Large intestine (tissue), 3 donors: ENCODE data around the gene NFKBIB. TPM values are rescaled to one million over a fixed set of nuclear protein-coding genes. Genes with fewer than 3 reads are reported as not detected.
A peak's percentile ranks its signal among the peaks of the same experiment; 100 is the strongest.

ENCODE experiments used
- DNase-seq, 2 donors: peaks; one replicate each; pipeline versions ENCODE4 v3.0.0 to v3.0.0-alpha.2; 2013
- H3K27ac ChIP-seq: one replicate; pipeline ENCODE4 v1.5.1; 2013; ENCODE audit warnings: low read length
- H3K27me3 ChIP-seq: 2 replicates; pipeline ENCODE4 v1.6.1; 2013; ENCODE audit warnings: low read length; ENCODE audit not compliant: control insufficient read depth, insufficient read depth
- H3K36me3 ChIP-seq: 2 replicates; pipeline ENCODE4 v1.6.1; 2013; ENCODE audit warnings: low read length; ENCODE audit not compliant: control insufficient read depth, insufficient read depth
- H3K4me1 ChIP-seq: one replicate; pipeline ENCODE4 v1.6.1; 2013; ENCODE audit warnings: low read length; ENCODE audit not compliant: control insufficient read depth, insufficient read depth
- H3K4me3 ChIP-seq: one replicate; pipeline ENCODE4 v1.5.1; 2013; ENCODE audit warnings: low read length
- H3K9me3 ChIP-seq: one replicate; pipeline ENCODE4 v1.6.1; 2013; ENCODE audit warnings: mild to moderate bottlenecking, low read depth, low read length, moderate library complexity; ENCODE audit not compliant: control insufficient read depth
- WGBS: methylation state at CpG from one replicate; pipeline ENCODE4 v1.1.5; 2013; ENCODE audit warnings: low lambda C conversion rate; ENCODE audit not compliant: insufficient coverage; 5-methylcytosine and 5-hydroxymethylcytosine counted together
- polyA plus RNA-seq: library from polyadenylated mRNA; unstranded; fragments of 120-200 nt; gene quantifications from one replicate; pipeline ENCODE4 v1.2.1, GENCODE V29; 2013

NFKBIB gene
- polyA plus RNA-seq, 1 donor = 15.0 TPM

GRCh38 chr19:38915329-38916321, 15.9 kb downstream of the NFKBIB start:
- Histone ChIP-seq H3K9me3 (peaks cover 4% of the 10 kb centered on the region), H3K4me1 (peaks cover 8% of the 10 kb centered on the region), H3K36me3 (peaks cover 15% of the 10 kb centered on the region), H3K27me3 (peaks cover 14% of the 10 kb centered on the region), H3K4me3 (no peak overlapping the region), H3K27ac (no peak overlapping the region)
- no peak for DNase-seq
- 100% methylated on average over 1 of the region's 44 CpGs for WGBS

DNA sequence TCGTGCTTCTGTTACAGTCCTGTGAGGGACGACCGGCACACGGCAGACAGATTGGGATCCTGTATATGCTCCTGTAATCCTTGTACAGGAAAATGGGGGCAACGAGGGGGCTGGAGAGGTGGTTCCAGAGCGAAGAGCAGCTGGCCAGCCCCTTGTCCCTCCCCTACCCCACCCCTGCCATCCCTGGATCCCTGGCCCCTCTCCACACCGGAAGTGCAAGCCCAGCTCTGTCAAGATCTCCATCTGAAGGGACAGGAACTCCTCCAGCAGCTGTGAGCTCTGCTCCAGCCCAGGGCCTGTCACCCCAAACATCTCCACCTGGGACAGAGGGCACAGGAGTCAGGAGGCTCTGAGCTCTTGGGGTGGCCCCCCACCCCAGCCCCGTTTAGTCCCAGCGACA, 17.7 kb downstream of the NFKBIB start:
- Histone ChIP-seq H3K4me1 (peaks cover 8% of the 10 kb centered on the region), H3K4me3 (no peak overlapping the region), H3K27ac (no peak overlapping the region), H3K9me3 (no peaks in the 10 kb centered on the region), H3K36me3 (peaks cover 26% of the 10 kb centered on the region), H3K27me3 (peaks cover under 1% of the 10 kb centered on the region)
- no CpG with 5 or more reads among the region's 9 CpGs for WGBS
- DNase-seq = no peak

GRCh38 chr19:38917921-38918491, 18.2 kb downstream of the NFKBIB start:
- Histone ChIP-seq H3K27ac (no peak overlapping the region), H3K4me3 (no peak overlapping the region), H3K4me1 (peaks cover 8% of the 10 kb centered on the region), H3K9me3 (no peaks in the 10 kb centered on the region), H3K36me3 (peaks cover 26% of the 10 kb centered on the region), H3K27me3 (no peaks in the 10 kb centered on the region)
- no CpG with 5 or more reads among the region's 13 CpGs for WGBS
- DNase-seq = peak in 1 of 2 donors; percentile 37

GRCh38 chr19:38918526-38918925, 18.8 kb downstream of the NFKBIB start:
- no peak for DNase-seq
- H3K36me3 ChIP-seq = peaks cover 26% of the 10 kb centered on the region
- H3K4me3 ChIP-seq = no peak overlapping the region

GRCh38 chr19:38919837-38920601, 20.2 kb downstream of the NFKBIB start:
- no peak overlapping the region for H3K27ac ChIP-seq
- no peaks in the 10 kb centered on the region for H3K27me3 ChIP-seq
- no peak for DNase-seq
- 57% methylated on average over 5 of the region's 21 CpGs for WGBS
- no peak overlapping the region for H3K4me3 ChIP-seq
- H3K36me3 ChIP-seq = peaks cover 35% of the 10 kb centered on the region
- peaks cover 8% of the 10 kb centered on the region for H3K4me1 ChIP-seq
- no peaks in the 10 kb centered on the region for H3K9me3 ChIP-seq

More at GRCh38 chr19:38918526-38918925, 18.8 kb downstream of the NFKBIB start:
- no peaks in the 10 kb centered on the region for H3K27me3 ChIP-seq
- WGBS = no CpG with 5 or more reads among the region's 10 CpGs
- H3K4me1 ChIP-seq = peaks cover 8% of the 10 kb centered on the region
- no peaks in the 10 kb centered on the region for H3K9me3 ChIP-seq
- no peak overlapping the region for H3K27ac ChIP-seq

- Histone ChIP-seq H3K36me3 (peaks cover 32% of the 10 kb centered on the region), H3K9me3 (no peaks in the 10 kb centered on the region), H3K27ac (no peak overlapping the region), H3K27me3 (no peaks in the 10 kb centered on the region), H3K4me3 (no peak overlapping the region), H3K4me1 (peaks cover 8% of the 10 kb centered on the region)
- no peak for DNase-seq
- no CpG with 5 or more reads among the region's 14 CpGs for WGBS
Observed at GRCh38 chr19:38920602-38921419, 21.0 kb downstream of the NFKBIB start.

- Histone ChIP-seq H3K36me3 (peaks cover 35% of the 10 kb centered on the region), H3K9me3 (no peaks in the 10 kb centered on the region), H3K4me1 (peaks cover 8% of the 10 kb centered on the region), H3K4me3 (no peak overlapping the region), H3K27ac (no peak overlapping the region), H3K27me3 (no peaks in the 10 kb centered on the region)
- no peak for DNase-seq
- no CpG with 5 or more reads among the region's 20 CpGs for WGBS
Observed at GRCh38 chr19:38921420-38922274, 21.9 kb downstream of the NFKBIB start.

GRCh38 chr19:38922482-38922881, 22.7 kb downstream of the NFKBIB start:
- H3K27me3 ChIP-seq = no peaks in the 10 kb centered on the region
- no peak overlapping the region for H3K4me3 ChIP-seq
- H3K36me3 ChIP-seq = peaks cover 35% of the 10 kb centered on the region
- no peak for DNase-seq
- no peaks in the 10 kb centered on the region for H3K9me3 ChIP-seq
- no peak overlapping the region for H3K27ac ChIP-seq
- H3K4me1 ChIP-seq = peaks cover 8% of the 10 kb centered on the region
- WGBS = no CpG with 5 or more reads among the region's 5 CpGs

- Histone ChIP-seq H3K36me3 (peaks cover 33% of the 10 kb centered on the region), H3K4me1 (peaks cover under 1% of the 10 kb centered on the region), H3K4me3 (no peak overlapping the region), H3K27me3 (no peaks in the 10 kb centered on the region), H3K9me3 (no peaks in the 10 kb centered on the region), H3K27ac (no peak overlapping the region)
- DNase-seq = no peak
- no CpG with 5 or more reads among the region's 7 CpGs for WGBS
Observed at GRCh38 chr19:38924388-38924787, 24.6 kb downstream of the NFKBIB start.
